Muscle of leg (tissue), 11 donors: ENCODE results near the gene CCDC102B. TPM values are rescaled to one million over a fixed set of nuclear protein-coding genes. Genes with fewer than 3 reads are reported as not detected.

Experiments
- DNase-seq: peaks from one replicate; pipeline ENCODE4 v3.0.0; 2013
- H3K27ac ChIP-seq: one replicate; pipeline ENCODE4 v1.5.1; 2013; ENCODE audit warnings: mild to moderate bottlenecking, low read length, control low read depth
- H3K27me3 ChIP-seq: one replicate; pipeline ENCODE4 v1.6.1; 2013; ENCODE audit warnings: low read length; ENCODE audit not compliant: control insufficient read depth, insufficient read depth
- H3K36me3 ChIP-seq: one replicate; pipeline ENCODE4 v1.6.1; 2013; ENCODE audit warnings: low read length; ENCODE audit not compliant: control insufficient read depth, insufficient read depth
- H3K4me1 ChIP-seq: one replicate; pipeline ENCODE4 v1.6.1; 2013; ENCODE audit warnings: low read length; ENCODE audit not compliant: control insufficient read depth, insufficient read depth
- H3K4me3 ChIP-seq: one replicate; pipeline ENCODE4 v1.5.1; 2013; ENCODE audit warnings: low read length, control low read depth
- H3K9me3 ChIP-seq: replicated peaks from 2 replicates; pipeline ENCODE4 v1.6.1; 2013; ENCODE audit warnings: low read depth, low read length; ENCODE audit not compliant: control insufficient read depth
- WGBS: methylation state at CpG from one replicate; pipeline ENCODE4 v1.1.5; 2013; ENCODE audit warnings: missing lambda C conversion rate; ENCODE audit not compliant: insufficient coverage; 5-methylcytosine and 5-hydroxymethylcytosine counted together
- polyA plus RNA-seq, 8 donors: library from polyadenylated mRNA; unstranded; fragments of 120-200 nt; gene quantifications; one replicate each; pipeline versions ENCODE4 v1.2.1 to v1.2.3, GENCODE V29; 2013; ENCODE audit warnings: inconsistent platforms in 1 of 8, low replicate concordance in 1 of 8; ENCODE audit not compliant: insufficient read length in 8 of 8, insufficient read depth in 1 of 8
- total RNA-seq: library from RNA; stranded (reverse); fragments of 120-200 nt; gene quantifications from one replicate; pipeline ENCODE4 v1.2.4, GENCODE V29; 2013

The CCDC102B gene
- total and polyA plus RNA-seq, 9 donors, result 8.2 to 30.9 (median 12.1) TPM

DNA sequence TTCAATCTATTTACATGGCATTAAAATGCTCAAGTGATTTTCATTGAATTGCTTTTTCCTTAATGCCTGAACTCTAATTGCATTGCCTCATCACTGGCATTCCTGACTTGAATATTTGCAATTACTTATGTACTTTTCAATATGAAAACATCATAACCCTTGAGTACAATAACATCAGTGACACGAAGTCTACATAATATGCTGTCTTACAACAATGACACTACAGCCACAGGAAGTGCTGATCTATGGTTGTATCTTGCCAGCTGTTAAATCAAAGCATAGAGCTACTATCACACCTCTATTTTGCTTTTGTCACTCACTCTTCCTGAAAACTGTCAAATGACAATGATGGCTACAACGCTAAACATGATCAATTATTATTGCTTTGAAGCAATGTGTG lies 156.9 kb downstream of the CCDC102B start:
- Histone ChIP-seq H3K9me3 (no peaks in the 10 kb centered on the region), H3K36me3 (no peaks in the 10 kb centered on the region), H3K4me3 (no peak overlapping the region), H3K27me3 (no peaks in the 10 kb centered on the region), H3K27ac (no peak overlapping the region), H3K4me1 (no peaks in the 10 kb centered on the region)
- WGBS, result no CpG with 5 or more reads among the region's 2 CpGs
- no peak for DNase-seq

DNA sequence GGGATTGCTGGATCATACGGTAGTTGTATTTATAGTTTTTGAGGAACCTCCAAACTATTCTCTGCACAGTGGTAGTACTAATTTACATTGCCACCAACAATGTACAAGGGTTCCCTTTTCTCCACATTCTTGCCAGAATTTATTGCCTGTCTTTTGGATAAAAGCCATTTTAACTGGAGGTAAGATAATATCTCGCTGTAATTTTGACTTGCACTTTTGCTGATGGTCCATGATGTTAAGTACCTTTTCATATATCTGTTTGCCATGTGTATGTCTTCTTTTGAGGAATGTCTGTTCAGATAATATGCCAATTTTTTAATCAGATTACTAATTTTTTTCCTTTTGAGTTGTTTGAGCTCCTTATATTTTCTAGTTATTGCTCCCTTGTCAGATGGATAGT lies 158.8 kb downstream of the CCDC102B start:
- Histone ChIP-seq H3K27me3 (no peaks in the 10 kb centered on the region), H3K36me3 (no peaks in the 10 kb centered on the region), H3K4me1 (no peaks in the 10 kb centered on the region), H3K27ac (no peak overlapping the region), H3K4me3 (no peak overlapping the region), H3K9me3 (no peaks in the 10 kb centered on the region)
- DNase-seq, result no peak
- no CpG with 5 or more reads among the region's 2 CpGs for WGBS

DNA sequence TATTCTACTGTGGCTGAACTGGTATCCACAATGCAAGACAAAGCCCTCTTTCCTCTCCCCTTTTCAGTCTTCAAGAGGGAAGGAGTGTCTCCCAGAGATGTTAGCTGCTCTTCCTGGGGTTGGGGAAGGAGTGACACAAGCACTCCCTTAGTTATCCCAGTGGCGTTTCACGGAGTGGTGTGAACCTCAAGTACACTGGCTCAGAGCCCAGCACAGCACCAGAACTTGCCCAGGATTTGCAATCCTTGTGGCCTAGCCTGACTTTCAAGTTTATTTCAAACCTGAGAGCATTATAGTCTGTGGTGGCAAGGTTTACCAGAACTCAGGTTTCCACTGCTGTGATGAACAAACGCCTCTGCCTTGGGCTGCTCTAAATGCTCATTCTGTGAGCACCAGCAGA lies 162.5 kb downstream of the CCDC102B start:
- WGBS, result 65% methylated on average over 3 of the region's 3 CpGs
- H3K27ac ChIP-seq, result no peak overlapping the region
- H3K4me3 ChIP-seq, result no peak overlapping the region
- H3K9me3 ChIP-seq, result no peaks in the 10 kb centered on the region
- no peaks in the 10 kb centered on the region for H3K36me3 ChIP-seq
- no peak for DNase-seq
- no peaks in the 10 kb centered on the region for H3K4me1 ChIP-seq
- no peaks in the 10 kb centered on the region for H3K27me3 ChIP-seq

DNA sequence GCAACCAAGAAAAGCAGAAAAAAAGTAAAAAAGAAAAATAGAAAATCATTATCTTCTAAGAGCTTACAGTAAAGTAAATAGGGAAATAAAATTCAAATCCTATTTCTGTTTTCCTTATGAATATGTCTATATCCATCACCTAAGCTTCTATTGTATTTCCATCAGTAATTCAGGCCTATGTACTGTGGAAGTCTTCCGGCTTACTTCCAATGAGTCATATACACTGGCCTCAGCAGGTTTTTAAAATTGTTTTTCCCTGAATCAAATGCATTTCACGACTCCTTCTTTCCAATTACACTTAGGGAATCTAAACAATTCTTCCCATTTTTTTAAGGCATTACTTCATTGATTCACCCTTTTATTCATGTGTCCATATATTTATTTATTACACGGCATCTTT lies 164.7 kb downstream of the CCDC102B start:
- Histone ChIP-seq H3K27ac (no peak overlapping the region), H3K4me3 (no peak overlapping the region), H3K9me3 (no peaks in the 10 kb centered on the region), H3K27me3 (no peaks in the 10 kb centered on the region), H3K4me1 (no peaks in the 10 kb centered on the region), H3K36me3 (no peaks in the 10 kb centered on the region)
- DNase-seq, result no peak
- WGBS, result no CpG with 5 or more reads among the region's 3 CpGs

DNA sequence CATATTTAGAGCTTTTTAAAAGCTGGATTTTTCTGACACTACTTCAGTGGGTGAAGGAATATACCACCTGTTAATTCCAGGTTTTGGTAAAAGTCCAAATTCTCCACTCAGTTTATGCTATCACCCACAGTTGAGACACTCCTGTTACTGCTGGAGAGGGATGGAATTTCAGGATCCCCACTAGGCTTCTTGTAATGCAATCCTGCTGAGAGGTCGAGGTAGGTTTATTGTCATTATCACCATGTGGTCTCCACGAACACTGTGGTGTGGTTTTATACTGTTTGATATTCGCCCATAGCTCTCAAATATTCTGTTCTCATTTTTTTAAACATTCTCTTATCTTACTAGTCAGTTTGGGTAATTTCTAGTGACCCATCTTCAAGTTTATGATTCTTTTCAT lies 167.9 kb downstream of the CCDC102B start:
- no peaks in the 10 kb centered on the region for H3K27me3 ChIP-seq
- no peaks in the 10 kb centered on the region for H3K4me1 ChIP-seq
- H3K27ac ChIP-seq, result no peak overlapping the region
- H3K36me3 ChIP-seq, result no peaks in the 10 kb centered on the region
- DNase-seq, result no peak
- no peak overlapping the region for H3K4me3 ChIP-seq
- H3K9me3 ChIP-seq, result no peaks in the 10 kb centered on the region
- WGBS, result no CpG with 5 or more reads among the region's 3 CpGs

DNA sequence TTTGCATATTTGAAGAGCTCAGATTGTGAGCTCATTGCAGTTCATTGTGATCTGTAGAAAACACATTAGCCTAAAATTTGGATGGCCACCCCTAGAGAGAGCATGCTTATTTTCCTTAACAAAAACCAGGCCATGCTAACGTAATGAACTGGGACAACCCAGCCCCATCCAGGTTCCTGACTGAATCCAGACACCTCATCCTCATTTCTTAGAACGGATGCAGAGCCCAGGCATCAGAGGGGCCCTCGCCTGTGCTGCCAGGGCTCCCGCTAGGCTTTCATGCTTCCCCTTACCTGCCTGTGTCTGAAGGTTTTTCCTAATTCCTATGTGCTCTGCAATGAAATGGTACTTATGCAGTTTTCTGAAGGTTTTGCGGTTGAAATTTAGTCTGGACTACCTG lies 171.1 kb downstream of the CCDC102B start:
- no peak for DNase-seq
- 65% methylated on average over 2 of the region's 5 CpGs for WGBS
- no peak overlapping the region for H3K4me3 ChIP-seq
- H3K4me1 ChIP-seq, result no peaks in the 10 kb centered on the region
- H3K27me3 ChIP-seq, result no peaks in the 10 kb centered on the region
- H3K9me3 ChIP-seq, result no peaks in the 10 kb centered on the region
- H3K27ac ChIP-seq, result no peak overlapping the region
- no peaks in the 10 kb centered on the region for H3K36me3 ChIP-seq

DNA sequence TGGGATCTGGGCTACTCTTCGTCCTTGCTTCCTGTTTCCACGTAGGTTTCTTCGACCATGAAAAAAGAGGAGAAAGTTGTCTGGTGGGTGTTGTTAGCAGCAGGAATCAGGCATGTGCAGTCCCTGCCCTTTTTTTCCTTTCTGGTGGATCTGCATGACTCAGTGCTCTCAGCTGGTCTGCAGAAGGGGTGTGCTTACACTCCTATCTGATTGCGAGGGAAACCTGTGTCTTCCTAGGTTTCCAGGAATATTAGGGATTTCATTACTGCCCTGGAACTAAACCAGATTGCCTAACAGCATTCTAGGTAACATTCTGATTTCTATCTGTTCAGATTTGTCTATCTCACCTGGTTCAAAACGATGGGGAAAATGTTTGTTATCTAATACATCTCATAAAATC lies 174.3 kb downstream of the CCDC102B start:
- Histone ChIP-seq H3K9me3 (no peaks in the 10 kb centered on the region), H3K27me3 (no peaks in the 10 kb centered on the region), H3K4me1 (no peaks in the 10 kb centered on the region), H3K27ac (no peak overlapping the region), H3K4me3 (no peak overlapping the region), H3K36me3 (no peaks in the 10 kb centered on the region)
- WGBS, result 40% methylated on average over 1 of the region's 5 CpGs
- DNase-seq, result no peak

DNA sequence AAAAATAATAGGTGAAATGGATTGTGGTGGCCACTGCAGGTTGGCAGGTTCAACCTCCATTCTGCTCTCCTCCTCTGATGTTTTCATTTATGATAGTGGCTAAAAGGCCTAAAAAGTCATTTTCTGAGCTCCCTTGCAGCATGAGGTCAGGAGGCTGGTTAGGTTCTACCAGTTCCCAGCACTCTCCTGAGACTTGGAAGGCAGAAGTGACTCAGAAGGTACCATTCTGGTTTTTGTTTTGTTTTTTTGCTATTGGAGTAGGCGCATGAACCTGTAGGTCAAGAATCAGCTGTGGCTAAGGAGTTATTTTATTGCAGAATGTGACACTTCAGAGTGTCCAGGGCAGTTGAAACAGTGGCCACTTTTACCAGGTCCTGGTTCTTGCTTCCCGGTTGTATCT lies 181.9 kb downstream of the CCDC102B start:
- no peaks in the 10 kb centered on the region for H3K36me3 ChIP-seq
- H3K9me3 ChIP-seq, result no peaks in the 10 kb centered on the region
- H3K27me3 ChIP-seq, result no peaks in the 10 kb centered on the region
- H3K4me1 ChIP-seq, result no peaks in the 10 kb centered on the region
- H3K4me3 ChIP-seq, result no peak overlapping the region
- H3K27ac ChIP-seq, result no peak overlapping the region
- DNase-seq, result no peak
- WGBS, result no CpG with 5 or more reads among the region's 2 CpGs

DNA sequence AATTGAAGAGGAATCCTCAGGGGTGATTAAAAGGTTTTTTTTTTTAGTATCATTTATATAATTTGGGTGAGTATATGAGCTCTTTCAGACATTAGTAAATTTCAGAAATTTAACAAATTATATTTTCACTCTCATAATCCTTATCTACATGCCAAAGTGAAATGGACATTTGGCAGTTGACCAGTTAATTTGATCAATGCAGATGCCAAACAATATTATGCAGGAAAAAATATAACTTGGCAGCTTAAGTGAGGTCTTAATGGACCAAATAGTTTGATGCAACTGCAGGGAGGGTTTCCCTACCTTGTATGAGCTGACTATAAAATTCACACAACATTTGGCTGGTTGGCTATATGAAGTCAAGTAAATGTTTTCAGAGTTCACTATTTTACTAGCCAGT lies 185.2 kb downstream of the CCDC102B start:
- no peak overlapping the region for H3K4me3 ChIP-seq
- DNase-seq, result no peak
- H3K9me3 ChIP-seq, result no peaks in the 10 kb centered on the region
- no peaks in the 10 kb centered on the region for H3K36me3 ChIP-seq
- no peaks in the 10 kb centered on the region for H3K27me3 ChIP-seq
- H3K27ac ChIP-seq, result no peak overlapping the region
- H3K4me1 ChIP-seq, result no peaks in the 10 kb centered on the region

DNA sequence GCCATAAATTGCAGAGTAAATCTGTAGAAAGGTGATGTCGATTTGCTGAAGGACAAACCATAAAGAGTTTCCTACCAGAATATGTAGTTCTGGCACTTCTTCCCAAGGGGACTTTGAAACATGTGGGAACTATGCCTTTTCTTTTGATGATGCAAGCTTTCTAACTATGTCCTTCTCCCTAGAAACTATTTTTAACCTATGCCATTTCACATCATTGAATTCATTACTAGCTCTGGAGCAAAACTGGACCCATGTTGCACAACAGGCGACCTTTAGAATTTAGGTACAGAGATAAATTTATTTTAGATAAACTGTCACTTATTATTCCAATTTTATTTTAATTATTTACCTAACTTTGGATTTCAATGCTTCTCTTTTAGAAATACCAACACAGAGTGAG lies 186.5 kb downstream of the CCDC102B start:
- no peaks in the 10 kb centered on the region for H3K4me1 ChIP-seq
- no peaks in the 10 kb centered on the region for H3K9me3 ChIP-seq
- H3K36me3 ChIP-seq, result no peaks in the 10 kb centered on the region
- H3K27ac ChIP-seq, result no peak overlapping the region
- no peak for DNase-seq
- H3K4me3 ChIP-seq, result no peak overlapping the region
- no CpG with 5 or more reads among the region's 2 CpGs for WGBS
- no peaks in the 10 kb centered on the region for H3K27me3 ChIP-seq

DNA sequence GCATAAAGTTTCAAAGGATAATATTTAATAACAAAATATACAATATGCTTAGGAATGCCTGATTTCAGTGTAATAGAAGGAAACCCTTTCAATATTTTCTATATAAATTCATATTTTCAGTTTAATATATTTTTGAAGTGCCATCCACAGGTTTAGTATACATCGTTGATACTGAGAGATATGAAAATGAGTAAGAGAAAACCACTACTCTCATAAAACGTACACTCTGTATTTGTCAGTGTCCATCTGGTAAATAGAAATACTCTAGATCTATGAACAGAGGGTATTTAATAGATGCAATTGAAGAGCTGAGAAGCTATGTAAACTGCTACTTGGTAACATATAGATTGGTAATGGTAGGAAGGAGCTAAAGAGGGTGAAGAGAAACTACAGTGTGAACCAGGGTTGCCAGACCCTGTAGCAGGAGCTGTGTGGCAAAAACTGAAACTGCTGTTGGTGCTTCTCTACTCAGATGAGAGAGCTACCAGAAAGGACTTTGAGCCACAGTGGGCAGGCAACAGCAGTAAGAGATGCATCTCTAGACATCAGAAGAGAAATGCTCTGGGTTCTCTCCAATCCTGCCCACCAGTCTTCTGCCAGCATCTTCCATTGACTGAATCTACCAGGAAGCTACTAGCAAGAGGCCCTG lies 187.4 kb downstream of the CCDC102B start:
- Histone ChIP-seq H3K27ac (no peak overlapping the region), H3K27me3 (no peaks in the 10 kb centered on the region), H3K4me1 (no peaks in the 10 kb centered on the region), H3K36me3 (no peaks in the 10 kb centered on the region), H3K9me3 (no peaks in the 10 kb centered on the region), H3K4me3 (no peak overlapping the region)
- no CpG with 5 or more reads among the region's 2 CpGs for WGBS
- DNase-seq, result no peak
